Mammary epithelial cell (primary cell): ENCODE measurements around the gene UBE3B.

Experiments used
- CTCF ChIP-seq, 2 donors: IDR thresholded peaks in 1 of 2; conservative IDR thresholded peaks in 1 of 2; 2 replicates each; pipeline ENCODE4 v1.5.1; 2011 to 2012; ENCODE audit warnings: inconsistent platforms in 2 of 2, low read length in 2 of 2, mild to moderate bottlenecking in 2 of 2, control low read depth in 1 of 2, low read depth in 1 of 2; ENCODE audit not compliant: insufficient read depth in 1 of 2; ENCODE audit errors: extremely low read depth in 1 of 2
- EZH2 ChIP-seq: IDR thresholded peaks from 2 replicates; pipeline ENCODE4 v1.6.1; 2012; ENCODE audit warnings: low read length, inconsistent platforms, borderline replicate concordance

GRCh38 chr12:109524466-109525278, 47.2 kb downstream of the UBE3B start:
- TF ChIP-seq CTCF (conservative IDR thresholded peaks at IDR 0.05 in 1 of 2, IDR thresholded peaks at IDR 0.05 in 1 of 2; ENCODE audit: extremely low read depth in 1 of 2, insufficient read depth in 1 of 2, low read depth in 1 of 2, low read length in 2 of 2): no peak
- no peak for TF ChIP-seq EZH2
